ENCODE data around the gene TBPL1.
A peak's percentile ranks its signal among the peaks of the same experiment; 100 is the strongest.

The TBPL1 gene

GRCh38 chr6:134010400-134010799 is 57.4 kb downstream of the TBPL1 start:
- DNase-seq: no peak

GRCh38 chr6:134010974-134011373 is 58.0 kb downstream of the TBPL1 start:
- DNase-seq: no peak

DNA sequence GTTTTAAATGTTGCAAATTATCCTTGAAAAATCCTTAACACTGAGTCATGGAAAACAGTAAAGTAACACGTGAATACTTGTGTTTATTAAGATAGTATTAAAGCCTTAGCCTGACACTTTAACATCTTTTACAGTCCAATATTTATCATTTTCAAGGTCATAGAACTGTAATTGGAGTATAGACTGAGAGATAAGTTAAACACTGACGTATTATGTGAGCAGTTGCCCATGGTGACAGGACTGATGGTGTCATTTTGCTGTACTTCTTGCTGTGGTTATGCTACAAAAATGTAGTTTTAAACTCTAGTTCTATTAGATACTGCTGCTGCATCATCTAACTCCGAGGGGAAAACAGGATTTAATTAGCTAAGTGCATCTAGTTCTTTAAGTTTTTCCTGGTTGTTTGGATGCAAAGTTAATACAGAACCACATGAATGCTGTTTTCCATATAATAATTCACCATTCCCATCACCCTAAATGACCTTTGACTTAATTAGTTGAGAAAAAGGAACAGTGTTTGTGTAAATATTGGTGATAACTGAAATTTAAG is 61.6 kb downstream of the TBPL1 start:
- no peak for DNase-seq

GRCh38 chr6:134015719-134016557 is 62.9 kb downstream of the TBPL1 start:
- DNase-seq: no peak

DNA sequence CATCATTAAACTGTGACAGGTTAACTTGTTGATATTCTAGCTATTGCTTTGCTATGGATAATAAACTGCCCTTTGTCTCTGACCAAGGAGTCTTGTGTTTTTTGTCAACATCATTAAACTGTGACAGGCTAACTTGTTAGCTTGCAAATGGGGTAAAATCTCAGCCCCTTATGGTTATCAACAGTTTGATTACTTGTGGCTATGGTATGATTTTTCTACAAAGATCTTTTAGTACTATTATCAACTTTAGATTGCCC is 63.5 kb downstream of the TBPL1 start:
- no peak for DNase-seq

DNA sequence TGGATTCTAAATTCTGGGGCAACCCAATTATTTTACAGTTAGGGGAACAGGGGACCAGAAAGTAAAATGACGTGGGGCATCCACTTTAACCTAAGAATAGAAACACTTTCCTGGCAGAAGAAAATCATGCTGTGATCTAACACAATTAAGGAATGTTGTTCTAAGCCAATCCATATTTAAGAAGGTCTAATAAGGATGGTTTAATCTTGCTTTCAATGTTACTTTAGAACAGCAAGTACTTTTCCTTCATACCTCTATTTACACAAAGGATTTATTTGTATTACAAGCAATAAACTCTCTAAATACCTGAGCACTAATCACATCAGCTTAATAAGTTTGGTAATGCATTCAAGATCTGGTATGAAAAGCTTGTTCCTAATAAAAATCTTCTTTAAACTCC is 67.0 kb downstream of the TBPL1 start:
- no peak for DNase-seq

GRCh38 chr6:134020543-134020942 is 67.5 kb downstream of the TBPL1 start:
- no peak for DNase-seq

- peak; percentile 18 for DNase-seq
These were observed 67.9 kb downstream of the TBPL1 start for GRCh38 chr6:134020968-134021367.

- DNase-seq: no peak
These were observed 68.5 kb downstream of the TBPL1 start for GRCh38 chr6:134021396-134022122.

GRCh38 chr6:134022650-134023049 is 69.6 kb downstream of the TBPL1 start:
- DNase-seq: no peak

DNA sequence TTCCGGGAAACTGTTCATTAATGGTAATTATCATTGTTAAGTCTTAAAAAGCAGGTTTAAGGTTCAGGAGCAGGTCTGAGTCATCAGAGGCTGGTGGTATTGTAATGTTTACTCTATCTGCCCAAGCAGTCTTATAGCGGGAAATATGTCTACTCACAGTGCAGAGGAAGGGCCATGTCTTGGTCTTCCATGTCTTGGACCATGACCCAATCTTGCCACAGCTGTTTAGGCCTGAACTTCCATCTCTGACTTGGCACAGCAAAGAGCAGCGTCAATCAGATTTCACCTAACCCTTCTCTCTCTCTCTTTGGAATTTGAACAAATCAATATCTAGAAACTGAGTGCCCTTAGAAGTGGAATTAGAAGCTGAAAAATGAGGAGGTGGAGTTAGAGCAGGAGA is 73.6 kb downstream of the TBPL1 start:
- DNase-seq: no peak

GRCh38 chr6:134028438-134028837 is 75.4 kb downstream of the TBPL1 start:
- DNase-seq: no peak

GRCh38 chr6:134029495-134030455 is 76.8 kb downstream of the TBPL1 start:
- peak; percentile 57 for DNase-seq

- no peak for DNase-seq
These were observed 78.8 kb downstream of the TBPL1 start for GRCh38 chr6:134031696-134032255.

GRCh38 chr6:134034478-134034877 is 81.5 kb downstream of the TBPL1 start:
- no peak for DNase-seq

- DNase-seq: no peak
These were observed 82.2 kb downstream of the TBPL1 start for GRCh38 chr6:134034961-134035822.

DNA sequence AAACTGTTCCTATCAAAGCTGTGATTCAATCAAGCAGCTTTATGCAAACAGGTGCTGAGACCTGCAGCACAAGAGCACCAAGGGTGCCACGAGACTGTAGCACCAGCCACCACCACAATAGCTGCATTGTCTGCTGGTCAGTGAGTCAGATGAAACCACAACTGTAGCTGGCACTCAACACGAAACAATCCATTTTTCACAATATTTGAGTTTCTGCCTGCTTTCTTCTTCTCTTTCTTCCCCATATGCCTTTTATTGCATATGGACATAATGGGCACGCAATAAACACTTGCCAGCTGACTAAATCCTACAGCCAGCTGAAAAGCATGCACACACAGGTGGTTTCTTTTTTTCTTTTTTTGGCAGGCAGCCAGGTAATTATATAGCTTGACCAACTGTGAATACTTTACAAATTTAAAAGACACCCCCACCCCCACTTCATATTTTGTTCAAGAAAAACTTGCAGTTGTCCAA is 82.8 kb downstream of the TBPL1 start:
- DNase-seq: peak; percentile 61

DNA sequence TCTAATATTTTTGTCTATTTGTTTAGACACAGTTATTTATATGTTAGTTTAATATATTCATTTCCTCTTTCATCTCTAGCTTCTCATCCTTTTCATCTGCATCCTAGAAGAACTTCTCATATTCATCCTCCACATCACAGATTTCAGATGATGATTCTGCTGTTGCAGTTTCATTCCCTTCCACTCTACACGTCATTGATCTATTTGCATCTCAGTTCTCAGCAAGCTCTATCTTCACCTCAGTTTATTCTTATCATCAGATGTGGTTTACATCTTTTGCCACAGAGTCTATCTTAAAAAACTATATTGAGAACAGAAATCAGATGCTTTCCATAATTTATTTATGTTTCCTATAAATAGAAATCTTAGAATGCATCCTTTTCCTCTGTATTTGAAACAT is 86.1 kb downstream of the TBPL1 start:
- no peak for DNase-seq
